Stimulated activated naive CD8-positive, alpha-beta T cell treated with anti-CD3 and anti-CD28 coated beads, Interleukin-15, Interleukin-2, amounts not matched to agents 100 U/mL and 50 U/mL, for 24 hours (primary cell): ENCODE results near the gene PAX6.

ENCODE experiments used
- ATAC-seq: fragments of 150-1000 bp; cut with Tn5 transposase; one replicate; pipeline ENCODE4 v1.10.0; 2021
- DNase-seq: peaks from one replicate; pipeline ENCODE4 v3.0.0; 2021

The PAX6 gene

DNA sequence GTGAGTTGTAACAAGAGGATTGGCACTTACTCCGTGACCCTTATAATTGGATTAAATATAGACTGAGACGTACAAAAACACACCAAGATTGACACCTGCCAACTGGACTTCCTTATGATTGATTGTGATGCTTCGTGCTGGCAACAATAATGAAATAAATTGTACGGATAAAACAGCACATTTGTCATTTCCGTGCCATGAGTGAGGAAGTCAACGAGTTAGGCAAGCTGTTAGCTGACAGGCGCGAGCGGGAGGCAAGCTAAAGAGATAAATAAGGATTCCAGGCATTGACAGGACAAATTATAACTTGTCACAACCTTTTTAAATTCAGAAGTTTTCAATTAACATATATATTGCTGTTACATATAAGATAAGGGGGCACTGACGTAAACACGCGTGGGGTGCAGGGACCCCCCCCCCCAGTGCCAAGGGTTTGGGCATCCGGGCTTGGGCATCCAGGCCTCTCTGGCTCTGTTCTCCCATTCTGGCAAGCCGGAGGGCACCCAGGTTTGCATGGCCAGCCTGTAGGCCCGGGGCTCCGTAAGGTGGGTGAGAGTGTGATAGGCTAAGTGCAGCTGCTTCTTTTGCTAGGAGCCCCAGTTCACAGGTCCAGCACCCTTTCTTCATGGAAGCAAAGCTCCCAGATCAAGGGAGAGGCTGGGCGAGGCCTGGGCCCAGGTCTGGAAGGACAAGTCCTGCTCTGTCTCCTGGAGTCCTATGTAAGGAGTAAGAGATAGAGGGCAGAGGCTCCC, 11.2 kb upstream of the PAX6 start:
- DNase-seq (no peak), ATAC-seq (no peak)

DNA sequence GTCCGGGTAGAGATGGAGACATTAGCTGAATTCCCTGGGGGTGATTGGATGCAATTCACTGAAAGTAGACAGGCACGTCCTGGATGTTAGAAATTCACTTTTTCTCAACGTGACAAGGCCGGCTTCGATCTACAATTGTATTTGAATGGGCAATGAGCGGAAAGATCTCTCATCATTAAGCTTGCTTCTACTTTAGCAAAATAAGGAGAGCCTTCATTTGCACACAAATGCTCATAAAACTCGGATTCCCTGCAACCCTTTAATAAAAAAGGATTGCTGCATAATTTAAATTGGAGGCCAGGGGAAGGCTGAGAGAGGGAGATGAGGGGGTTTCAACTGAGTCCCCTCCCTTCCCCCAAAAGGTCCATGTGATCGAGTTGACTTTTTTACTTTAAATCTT, 10.6 kb upstream of the PAX6 start:
- DNase-seq, result no peak
- ATAC-seq, result no peak

DNA sequence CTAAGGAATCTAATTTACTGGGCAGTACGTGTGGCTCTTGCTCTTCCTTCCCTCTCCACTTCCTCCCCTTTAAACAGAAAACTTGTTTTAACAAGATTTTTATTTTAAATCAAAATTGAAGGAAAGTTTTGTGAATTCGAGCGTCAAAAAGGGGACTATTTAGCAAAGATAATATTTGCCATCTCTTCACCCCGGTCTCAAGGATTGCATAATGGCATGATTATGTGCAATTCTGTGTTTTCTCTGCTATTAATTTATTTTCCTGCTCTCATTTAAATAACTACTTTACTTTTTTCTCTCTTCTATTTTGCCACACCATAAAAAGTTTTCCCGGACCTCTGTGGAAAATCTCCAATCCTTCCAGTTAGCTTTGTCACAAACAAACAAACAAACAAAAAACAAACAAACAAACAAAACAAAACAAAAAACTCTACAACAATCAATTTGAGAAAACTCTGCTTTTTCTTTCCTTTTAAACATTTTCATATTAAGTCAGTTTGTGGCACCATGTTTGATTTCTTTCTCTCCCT, 10.2 kb upstream of the PAX6 start:
- ATAC-seq (no peak), DNase-seq (no peak)

DNA sequence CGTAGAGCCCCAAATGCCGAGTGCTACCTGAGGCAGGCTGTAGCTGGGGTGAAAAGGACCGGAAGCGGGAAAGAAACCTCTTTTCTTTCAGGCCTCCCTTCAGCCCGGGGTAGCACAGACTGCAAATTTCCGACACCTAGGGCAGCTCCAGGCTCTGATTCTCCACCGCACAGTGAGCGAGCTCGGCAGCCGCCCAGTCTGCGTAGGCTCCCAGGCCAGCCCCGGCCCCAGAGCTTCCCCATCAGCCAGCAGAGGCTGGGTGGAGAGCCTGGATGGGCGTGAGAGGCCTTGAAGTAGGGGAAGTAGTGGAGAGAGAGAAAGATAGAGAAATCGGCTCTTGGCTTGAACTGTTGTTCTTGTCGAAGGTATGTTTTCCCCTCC, 9.3 kb upstream of the PAX6 start:
- DNase-seq (no peak), ATAC-seq (no peak)

DNA sequence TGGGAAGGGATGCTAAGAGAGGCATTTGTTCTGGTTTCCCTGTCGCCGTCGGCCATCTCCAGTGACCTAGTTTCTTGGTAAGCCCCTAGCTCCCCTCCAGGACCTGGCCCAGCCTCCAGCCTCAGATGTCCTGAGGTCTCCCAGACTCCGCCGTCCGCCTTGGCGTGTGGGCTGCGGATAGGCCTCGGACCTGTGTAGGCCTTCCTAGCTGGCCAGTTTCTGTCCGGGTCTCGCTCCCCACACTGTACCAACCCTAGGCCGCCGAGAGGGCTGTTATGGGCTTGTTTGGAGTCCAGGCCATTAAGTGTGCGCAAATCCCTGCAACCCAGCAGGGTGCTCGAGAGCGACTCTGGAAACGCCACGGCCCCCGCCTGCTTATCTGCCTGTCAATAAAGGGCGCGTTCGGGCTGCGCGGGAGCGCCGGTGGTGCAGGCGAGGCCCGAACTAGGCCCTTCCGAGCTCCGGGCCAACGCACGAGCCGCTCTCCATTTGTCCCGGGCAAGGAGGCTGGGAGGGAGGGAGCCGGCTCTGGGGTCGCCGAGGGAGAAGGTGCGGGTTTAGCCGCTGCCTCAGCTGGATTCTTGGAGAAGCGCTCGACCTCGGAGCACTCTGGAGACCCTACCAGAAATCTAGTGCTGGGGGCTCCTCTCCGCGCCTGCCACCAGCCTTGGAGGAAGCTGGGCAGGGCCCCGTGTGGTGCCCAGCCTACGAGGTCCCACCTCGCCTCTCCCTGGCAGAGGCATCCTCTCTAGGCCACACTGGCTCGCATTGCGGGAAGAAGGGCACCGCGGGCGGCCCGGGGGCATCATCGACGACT, 8.7 kb upstream of the PAX6 start:
- ATAC-seq, result no peak

DNA sequence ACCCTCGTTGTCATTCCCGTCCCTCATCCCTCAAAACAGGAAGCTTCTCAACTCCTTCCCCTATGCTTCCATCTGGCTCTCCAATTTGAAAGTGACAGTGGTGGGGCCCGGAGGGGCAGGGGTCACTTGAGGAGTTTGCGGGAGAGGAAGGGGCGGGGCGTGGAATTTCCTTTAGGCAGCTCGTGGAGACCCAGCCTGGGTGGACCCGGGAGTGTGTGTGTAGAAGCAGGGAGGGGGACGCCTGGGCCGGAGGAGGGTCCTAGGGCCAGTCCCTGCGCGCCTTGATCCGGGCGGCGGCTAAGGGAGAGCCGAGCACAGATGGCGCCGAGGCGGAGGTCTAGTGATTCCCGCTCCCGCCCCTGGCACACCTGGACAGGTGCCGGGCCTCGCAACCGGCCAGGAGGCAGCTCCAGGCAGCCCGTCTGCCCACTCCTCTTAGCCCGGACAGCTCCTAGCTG, 7.8 kb upstream of the PAX6 start:
- ATAC-seq, result no peak
- no peak for DNase-seq

More for the DNA sequence above, 8.7 kb upstream of the PAX6 start:
- DNase-seq, result no peak

DNA sequence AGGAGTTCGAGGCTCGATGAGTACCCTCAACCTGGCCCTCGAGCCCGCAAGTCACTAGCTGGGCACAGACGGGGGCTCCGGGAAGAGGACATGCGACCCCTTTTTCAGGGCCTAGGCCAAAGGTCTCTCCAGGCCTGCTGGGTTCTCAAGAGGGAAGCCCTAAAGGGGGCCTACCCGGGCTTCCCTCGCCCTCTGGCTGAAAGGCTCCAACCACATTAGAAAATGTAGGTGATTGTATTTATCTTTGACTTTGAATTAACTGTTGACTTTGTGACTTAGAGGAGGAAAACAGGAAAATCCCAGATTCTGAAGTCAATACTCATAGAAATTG, 7.3 kb upstream of the PAX6 start:
- DNase-seq, result no peak

DNA sequence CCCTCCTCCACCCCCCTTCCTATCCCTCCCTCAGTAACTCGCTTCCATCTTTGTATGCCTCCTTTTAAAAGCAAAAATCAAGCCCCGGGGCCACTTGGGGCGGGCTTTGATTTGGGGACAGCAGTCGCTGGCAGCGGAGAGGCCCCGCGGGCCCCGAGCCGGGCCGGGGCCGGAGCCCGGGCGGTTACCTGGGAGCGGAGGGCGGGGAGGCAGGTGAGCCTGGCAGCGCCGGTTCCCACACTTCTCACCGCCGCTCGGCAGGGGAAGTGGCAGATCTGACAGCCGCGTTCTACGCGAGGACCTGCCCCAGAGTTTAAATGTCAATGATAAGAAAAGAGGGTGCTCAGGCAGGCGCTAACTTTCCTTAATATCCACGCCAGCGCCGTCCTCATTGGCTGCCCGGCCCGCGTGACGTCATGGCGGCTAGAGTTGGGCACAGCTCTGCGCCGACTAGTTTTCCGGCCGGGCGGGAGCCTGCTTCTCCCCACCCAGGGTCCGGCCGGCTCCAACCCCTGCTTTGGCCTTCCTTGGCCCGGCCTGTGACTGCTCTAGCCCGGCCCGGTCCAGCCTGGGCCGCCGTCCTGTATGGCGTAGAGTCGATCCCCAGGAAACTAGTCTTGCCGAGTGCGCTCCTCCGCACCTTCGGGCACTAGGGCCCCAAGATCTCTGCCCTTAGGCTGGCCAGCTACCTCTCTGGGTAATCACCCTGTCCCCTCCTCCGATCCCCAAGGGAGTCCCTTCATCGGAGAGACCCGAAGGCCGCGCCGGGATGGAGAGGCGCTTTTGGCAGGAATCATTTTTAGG, 6.7 kb upstream of the PAX6 start:
- ATAC-seq (no peak), DNase-seq (no peak)

More for the DNA sequence above, 7.3 kb upstream of the PAX6 start:
- ATAC-seq, result no peak

DNA sequence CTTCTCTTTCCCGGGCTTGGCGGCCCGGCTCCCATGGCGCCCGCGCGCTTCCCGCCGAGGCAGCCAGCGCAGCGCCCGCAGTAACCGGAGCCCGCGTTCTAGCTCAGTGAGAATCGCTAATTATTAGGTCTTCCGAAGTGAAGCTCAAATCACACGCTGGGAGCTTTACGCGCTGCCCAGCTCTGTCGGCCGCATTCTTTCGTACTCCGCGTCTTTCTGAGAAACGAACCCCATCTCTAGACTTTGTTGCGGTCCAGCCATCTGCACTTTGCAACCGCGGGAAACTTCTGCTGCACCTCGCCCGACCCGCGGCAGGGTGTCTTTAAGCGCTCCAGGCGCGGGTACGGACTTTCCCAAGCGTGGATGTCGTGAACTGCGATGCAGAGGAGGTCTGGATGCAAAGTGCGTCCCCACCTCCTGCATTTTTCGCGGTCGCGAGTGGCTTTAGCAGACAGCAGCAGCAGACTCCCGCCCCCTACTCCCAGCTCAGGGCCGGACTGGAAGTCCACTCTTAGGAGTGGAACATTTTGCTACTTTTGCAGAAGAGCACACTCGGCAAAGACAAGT, 6.0 kb upstream of the PAX6 start:
- ATAC-seq (no peak), DNase-seq (no peak)

DNA sequence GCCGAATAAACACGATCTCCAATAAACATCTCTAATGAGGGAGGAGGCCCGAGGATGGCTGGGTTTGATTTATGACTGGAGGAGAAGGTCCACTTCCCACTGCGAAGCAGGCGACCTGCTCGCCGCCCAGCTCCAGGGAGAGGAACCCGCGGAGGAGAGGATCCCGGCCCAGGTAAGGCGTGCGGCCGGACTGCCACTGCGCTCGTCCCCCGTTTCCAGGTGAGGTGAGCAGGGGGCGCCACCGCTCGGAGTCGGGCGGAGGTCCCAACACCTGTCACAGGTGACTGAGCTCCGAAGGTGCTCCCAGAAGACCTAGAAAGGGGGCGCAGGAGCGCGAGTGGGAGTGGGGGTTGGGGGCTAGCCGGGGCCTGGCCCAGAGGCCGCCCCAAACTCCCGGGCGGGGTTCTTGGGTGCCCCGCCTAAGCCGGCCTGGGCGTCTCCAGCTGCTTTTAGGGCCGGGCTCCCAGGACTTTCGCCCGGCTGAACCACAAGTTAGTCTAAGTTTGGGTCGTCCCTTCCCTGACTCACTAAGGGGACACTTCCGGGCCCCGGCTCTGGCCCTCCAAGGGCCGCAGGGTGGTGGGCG, 5.4 kb upstream of the PAX6 start:
- no peak for DNase-seq
- ATAC-seq, result no peak

DNA sequence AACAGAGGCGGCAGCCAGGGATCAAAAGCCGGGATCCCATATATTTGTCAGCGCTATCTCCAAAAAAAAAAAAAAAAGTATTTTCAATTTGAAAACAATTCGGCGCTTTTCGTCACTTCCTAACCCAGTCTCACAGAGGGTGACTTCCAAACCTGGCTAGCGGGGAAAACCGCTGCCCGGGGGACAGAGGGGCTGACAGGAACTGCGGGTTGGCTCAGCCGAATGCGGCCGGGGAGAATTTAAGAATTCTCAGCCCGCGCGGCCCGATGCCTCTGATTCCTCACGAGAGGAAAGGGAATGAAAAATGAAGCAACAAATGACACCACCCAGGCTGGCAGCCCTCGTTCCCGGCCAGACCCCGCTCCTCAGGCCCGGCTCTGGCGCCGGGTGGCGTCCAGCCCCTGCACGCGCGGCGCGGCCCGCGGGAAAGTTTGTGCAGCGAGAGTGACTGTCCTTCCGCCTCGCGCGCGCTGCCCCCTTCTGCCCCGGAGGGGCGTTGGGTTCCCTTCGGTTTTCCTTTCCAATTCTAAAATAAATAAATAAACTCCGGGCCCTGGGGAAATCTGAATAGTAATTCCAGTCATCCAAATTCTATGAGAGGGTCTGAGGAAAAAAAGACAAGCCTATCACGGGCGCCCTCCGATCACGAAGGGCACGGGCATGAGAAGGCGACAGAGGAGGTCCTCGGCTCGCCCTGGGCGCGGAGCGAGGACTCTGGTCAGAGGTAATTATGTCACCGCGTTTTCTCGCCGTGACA, 4.8 kb upstream of the PAX6 start:
- ATAC-seq (no peak), DNase-seq (no peak)

DNA sequence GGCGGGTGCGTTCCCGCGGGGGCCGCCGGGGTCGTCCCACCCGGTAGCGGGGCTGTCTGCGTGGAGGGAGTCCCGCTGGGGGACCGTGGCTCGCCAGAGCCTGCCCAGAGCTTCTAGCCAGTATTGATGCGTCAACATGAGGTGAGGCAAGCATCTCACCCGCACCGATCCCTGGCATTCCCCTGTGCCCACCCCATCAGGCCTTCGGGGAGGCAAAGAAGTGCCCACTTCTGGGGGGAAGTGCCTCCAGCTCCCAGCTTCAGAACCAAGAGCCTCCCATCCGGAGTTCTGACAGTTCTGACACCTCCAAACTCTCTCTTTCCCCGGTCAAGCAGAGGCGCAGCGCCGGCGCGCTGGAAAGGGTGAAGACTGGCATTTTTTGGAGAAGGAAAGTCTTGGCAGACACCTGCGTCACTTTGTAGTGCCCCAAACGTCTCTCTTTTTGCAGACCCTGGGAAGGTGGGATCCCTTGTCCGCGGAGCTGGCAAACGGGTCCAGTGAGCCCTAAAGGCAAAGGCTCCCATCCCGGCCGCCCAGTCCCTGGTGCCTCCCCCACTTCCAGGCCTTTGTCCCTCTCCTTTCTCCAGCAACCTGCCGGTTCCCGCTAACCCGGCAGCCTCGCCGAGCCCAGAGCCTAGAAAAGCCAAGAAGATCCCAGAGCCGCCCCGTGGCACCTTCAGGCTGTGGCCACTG, 3.2 kb upstream of the PAX6 start:
- ATAC-seq (no peak), DNase-seq (no peak)

DNA sequence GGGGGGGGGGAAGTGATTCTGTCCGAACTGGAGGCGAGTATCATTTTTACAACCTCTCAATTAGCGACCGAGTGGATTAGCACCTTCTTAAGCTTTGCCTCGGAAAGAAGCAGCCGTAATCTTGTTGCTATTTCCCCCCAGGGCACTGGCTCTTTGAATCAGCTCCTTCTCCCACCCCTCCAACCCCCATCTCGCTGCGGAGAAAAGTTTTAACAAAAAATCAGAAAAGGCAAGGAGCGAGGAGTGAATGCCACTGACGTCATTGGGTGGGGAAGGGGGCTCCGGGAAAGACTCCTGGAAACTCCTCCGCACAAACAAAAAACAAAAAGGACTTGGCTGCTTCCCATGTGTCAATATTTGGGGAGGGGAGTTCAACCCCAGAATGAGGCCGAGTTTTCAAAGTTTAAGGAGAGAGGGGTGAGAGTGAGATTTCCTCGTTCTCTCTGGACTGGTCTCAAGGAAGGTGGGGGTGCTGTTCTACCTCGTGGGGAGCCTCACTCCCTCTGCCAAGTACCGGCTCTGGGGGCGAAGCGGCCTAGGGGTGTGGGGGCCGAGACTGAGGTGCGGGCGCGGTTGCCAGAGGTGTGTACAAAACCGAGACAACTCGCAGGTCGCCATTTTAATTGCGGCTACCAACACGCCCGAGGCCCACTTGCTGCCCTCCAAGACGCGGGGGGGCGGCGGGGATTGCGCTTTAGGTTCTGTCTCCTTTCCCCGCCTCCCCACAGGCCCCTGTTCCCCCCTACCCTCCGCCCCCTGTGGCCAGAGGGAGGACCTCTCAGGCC, 2.5 kb upstream of the PAX6 start:
- no peak for DNase-seq
- ATAC-seq, result no peak

DNA sequence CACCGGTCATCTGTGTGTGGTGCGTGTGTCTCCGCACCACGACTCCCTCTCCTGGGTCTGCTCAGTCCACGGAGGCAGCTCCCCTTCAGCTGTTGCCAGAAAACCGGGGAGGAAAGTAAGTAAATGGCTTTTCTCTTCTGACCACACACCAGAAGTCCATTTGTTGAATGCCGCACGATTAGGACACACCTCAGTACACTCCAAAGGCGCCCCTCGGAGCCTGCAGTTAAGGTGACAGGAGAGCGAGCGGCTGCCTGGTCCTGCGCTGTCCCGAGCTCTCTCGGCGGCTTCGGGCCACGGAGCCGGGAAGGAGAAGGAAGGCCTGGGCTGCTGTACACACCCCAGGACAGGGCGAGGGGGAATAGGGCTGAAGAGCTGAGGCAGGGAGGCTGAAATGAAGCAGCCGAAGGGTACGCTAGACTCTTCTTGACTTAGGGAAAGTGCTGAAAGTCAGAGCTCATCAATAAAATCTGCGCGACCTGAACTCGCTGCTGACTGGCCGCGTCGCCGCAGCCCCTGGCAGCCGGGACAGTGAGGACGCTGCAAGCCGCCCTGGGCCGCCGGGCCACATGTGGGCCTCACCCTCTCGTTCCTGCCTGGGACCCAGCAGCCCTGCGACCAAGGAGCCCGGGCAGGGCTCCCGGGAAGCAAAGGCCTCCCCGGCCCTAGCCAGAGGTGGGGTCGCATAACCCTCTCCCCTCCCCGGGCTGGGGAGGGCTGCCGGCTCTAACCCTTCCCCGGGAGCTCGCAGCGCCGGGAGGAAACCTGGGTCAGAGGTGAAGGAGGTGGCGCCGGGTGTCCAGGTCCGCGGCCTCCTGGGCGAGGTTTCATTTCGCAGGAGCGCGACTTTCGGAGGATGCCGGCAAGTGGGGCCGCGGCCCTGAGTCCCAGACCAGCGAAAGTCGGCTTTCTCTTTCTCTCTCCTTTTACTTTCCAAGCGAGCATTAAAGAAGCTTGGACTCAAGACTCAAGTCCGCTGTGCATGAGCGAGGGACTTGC, 1.6 kb upstream of the PAX6 start:
- DNase-seq (no peak), ATAC-seq (no peak)

DNA sequence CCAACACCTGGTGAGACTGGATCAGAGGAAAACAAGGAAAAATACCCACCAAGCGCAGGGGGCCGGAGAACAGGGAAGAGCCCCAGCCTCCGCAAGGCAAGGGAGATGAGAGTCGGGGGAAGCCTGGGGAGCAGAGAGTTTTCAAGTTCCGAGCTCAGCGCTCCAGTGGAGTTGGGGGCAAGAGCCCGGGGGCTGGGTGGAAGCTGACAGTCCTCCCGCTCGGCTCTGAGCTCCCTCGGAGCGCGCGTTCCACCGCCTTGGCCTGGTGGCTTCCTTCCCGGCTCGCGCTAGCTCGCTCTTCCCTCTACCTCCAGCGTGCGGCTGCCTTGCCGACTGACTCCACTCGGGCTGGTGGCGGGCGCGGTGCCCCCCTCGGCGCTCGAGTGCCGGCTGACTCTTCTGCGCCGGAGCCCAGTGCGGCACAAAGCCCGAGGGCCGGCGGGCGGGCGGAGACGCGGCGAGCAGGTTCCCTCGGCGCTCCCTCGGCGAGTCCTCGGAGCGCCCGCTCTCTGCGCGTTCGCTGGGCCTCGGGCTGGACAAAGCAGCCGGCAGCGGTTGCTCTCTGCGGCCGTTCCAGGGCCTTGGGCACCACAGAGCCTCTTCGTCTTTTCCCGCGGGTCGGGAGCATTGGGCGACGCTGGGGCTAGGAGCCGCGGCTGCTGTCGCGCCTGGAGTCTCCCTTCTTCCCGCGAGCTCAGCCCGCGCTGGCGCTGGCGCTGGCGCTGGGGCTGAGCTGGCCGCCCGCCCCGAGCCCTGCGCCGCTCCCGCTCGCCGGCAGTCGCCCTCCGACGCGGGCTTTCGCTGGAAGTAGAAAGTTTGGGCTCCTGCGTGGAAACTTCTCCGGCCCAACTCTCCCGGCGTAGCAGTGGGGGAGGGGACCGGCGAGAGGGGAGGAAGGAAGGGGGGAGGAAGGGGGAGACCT, 1.0 kb downstream of the PAX6 start:
- no peak for ATAC-seq
- DNase-seq, result no peak

DNA sequence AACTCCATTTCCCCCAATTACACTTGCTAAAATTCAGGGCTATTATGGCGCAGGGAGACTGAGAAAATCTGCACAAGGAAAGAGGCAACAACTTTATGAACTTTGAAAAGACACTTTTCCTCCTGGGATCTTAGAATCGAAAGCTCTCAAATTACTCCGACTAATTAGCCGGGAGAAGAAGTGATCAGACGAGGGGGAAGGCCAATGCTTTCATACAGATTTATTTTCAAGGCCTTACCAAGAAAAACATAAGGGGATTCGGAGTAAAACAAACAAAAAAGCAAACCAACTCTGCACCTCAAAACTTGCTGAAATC, 1.6 kb downstream of the PAX6 start:
- DNase-seq (no peak), ATAC-seq (no peak)

DNA sequence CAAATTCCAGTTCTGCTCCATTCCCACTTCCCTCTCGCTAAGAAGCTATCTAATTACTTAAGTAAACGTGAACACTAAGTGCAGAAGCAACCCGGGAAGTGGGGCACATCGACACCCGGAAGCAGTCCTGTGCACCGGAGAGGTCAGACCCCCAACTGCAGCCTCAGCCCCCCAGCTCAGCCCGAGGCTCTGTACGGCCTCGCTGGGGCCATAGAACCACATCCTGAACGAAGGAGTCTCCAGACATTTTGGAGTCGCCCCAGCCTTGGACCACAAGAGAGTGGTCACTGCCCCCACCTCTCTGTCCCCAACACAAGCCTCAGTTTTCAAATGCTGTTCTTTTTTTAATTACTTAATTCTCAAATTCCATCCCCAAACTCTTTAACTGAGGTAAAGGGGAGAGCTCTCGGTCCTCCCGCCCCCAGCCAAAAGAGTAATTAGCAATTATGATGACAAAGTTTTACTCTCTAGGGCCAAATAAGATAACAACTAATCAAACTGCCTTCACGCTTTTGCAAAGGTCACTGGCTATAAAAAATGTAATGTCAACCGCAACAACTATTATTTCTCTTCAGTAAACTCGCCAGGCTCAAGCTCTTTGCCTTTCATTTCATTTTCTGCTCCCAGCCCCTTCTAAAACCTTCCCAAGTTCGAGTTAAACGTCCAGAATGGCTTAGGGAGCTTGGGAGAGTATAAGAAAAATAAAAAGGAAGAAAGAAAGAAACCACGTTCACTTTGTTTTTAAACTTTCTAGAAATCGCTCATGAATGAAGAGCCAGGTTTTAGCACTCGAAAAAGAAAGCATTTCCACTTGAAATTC, 2.2 kb downstream of the PAX6 start:
- DNase-seq, result no peak
- no peak for ATAC-seq
